Measurements from ENCODE around the gene TUBB.

TUBB gene

DNA sequence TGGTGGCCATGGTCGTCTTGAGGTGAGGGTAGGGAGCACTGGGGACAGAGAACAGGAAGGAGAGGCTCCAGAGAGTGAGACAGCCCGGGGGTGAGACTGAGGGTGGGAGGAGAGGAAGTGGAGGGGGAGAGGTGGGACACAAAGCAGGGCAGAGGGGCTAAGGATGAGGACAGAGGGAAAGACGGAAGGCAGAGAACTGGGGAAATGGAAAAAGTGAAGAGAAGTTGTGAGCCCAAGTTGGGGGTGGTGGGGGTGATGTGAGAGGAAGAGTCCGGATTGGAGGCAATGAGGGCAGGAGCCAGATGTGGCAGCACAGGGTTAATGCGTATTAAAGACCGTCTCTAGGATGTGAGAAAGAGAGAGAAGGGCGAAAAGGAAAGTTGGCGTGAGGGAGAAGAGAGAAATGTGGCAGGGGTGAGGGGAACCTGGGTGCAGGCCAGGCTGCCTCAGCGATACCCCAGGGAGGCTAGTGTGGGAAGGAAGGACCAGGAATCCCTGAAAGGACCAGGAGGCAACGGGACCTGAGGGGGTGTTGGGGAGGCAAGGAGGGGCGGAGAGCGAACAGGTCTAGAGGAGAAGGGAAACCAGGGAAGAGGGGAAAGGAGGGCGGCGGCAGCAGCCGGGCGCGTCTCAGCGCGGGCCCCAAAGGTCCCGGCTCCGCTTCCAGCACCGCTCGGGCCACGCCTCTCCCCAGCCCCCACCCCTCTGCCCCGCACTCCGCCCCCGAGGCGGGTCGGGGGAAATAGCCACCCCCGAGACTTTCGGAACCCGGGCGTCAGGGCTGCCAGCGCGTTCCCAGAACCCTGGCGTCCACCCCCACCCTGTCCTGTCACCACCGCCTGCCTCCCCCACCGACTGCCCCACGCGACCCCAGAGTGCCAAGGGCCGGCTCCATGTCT, 33.9 kb upstream of the TUBB start, which contains the start of gene PPP1R18:
Gene PPP1R18 (minus strand): TSS at position 637 of the 899 bp plus-strand sequence. CDS start 627 bp downstream, at position 10.
- peaks cover 28% of the 10 kb centered on the region for H4K20me1 ChIP-seq (ENCODE audit: insufficient read depth, low read length, poor library complexity, severe bottlenecking)
- no peaks in the 10 kb centered on the region for H3K27me3 ChIP-seq (ENCODE audit: insufficient read depth, low read length, poor library complexity, severe bottlenecking)
- peaks cover 62% of the 10 kb centered on the region for H3K4me1 ChIP-seq (ENCODE audit: insufficient read depth, low read length, poor library complexity, severe bottlenecking)
- H3K36me3 ChIP-seq (ENCODE audit: insufficient read depth, low read length) = no peaks in the 10 kb centered on the region
- peak within 1 kb of the TSS; percentile 97 for H3K4me2 ChIP-seq (ENCODE audit: low read depth, low read length, poor library complexity, severe bottlenecking)
- H2AFZ ChIP-seq (ENCODE audit: low read length) = 0 out of 2 replicates have a peak within 1 kb of the TSS, but pooled peaks have one; percentile 26
- H3K79me2 ChIP-seq (ENCODE audit: insufficient read depth, low read length) = peaks cover 90% of the 10 kb centered on the region
- H3K9ac ChIP-seq (ENCODE audit: low read depth, low read length, poor library complexity, severe bottlenecking) = peak within 1 kb of the TSS; percentile 96
- no peaks in the 10 kb centered on the region for H3K9me3 ChIP-seq (ENCODE audit: insufficient read depth, low read depth, low read length)
- TF ChIP-seq EZH2phosphoT487 (IDR thresholded peaks at IDR 0.05; ENCODE audit: borderline replicate concordance) = no peak
- TF ChIP-seq, protein P1, sequence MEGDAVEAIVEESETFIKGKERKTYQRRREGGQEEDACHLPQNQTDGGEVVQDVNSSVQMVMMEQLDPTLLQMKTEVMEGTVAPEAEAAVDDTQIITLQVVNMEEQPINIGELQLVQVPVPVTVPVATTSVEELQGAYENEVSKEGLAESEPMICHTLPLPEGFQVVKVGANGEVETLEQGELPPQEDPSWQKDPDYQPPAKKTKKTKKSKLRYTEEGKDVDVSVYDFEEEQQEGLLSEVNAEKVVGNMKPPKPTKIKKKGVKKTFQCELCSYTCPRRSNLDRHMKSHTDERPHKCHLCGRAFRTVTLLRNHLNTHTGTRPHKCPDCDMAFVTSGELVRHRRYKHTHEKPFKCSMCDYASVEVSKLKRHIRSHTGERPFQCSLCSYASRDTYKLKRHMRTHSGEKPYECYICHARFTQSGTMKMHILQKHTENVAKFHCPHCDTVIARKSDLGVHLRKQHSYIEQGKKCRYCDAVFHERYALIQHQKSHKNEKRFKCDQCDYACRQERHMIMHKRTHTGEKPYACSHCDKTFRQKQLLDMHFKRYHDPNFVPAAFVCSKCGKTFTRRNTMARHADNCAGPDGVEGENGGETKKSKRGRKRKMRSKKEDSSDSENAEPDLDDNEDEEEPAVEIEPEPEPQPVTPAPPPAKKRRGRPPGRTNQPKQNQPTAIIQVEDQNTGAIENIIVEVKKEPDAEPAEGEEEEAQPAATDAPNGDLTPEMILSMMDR (conservative IDR thresholded peaks at IDR 0.05; ENCODE audit: low read length) = no peak
- peaks cover 5% of the 10 kb centered on the region for H3F3A ChIP-seq (ENCODE audit: low read depth)
- no peaks in the 10 kb centered on the region for H3K9me2 ChIP-seq (replicated peaks; ENCODE audit: low read depth, low read length)
- peak within 1 kb of the TSS; percentile 97 for H3K4me3 ChIP-seq (ENCODE audit: low read length, poor library complexity, severe bottlenecking)

DNA sequence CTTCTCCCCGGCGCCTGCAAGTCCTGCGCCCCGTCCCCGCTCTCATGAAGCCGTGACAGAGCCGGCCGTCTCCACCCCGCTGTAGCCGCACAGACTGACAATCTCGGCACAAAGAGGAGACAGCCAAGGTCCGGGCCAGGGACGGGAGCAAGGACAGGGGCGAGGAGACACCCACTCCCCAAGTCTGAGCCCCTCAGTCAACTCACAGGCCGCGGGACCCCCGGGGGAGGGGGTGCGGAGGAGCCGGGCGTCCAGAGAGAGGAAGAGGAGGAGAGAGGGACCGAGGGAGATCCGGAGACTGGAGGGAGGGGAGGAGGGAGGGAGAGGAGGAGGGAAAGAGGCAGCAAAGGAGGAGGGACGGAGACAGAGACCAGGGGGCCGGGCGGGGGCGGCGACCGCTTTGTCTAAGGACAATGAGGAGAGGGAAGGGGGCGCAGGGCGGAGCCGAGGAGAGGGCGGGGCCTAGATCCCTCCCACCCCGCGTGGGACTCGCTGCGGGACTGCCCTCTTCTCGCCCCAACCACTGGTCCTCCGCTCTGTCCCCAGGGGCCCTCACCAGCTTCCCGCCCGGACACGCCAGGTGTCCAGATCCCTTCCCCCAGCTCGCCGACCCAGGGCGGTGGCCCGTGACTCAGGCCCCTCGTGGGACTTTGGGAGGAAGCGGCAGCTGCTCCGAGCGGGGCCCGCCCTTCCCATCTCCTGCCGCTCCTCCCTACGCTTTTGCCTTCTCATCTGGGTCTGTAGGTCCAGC, 33.1 kb upstream of the TUBB start:
- H4K20me1 ChIP-seq (ENCODE audit: insufficient read depth, low read length, poor library complexity, severe bottlenecking) = peaks cover 20% of the 10 kb centered on the region
- peak overlapping the region; percentile 97 for H3K4me3 ChIP-seq (ENCODE audit: low read length, poor library complexity, severe bottlenecking)
- H3K9ac ChIP-seq (ENCODE audit: low read depth, low read length, poor library complexity, severe bottlenecking) = peak overlapping the region; percentile 96
- no peaks in the 10 kb centered on the region for H3K27me3 ChIP-seq (ENCODE audit: insufficient read depth, low read length, poor library complexity, severe bottlenecking)
- no peaks in the 10 kb centered on the region for H3K9me2 ChIP-seq (replicated peaks; ENCODE audit: low read depth, low read length)
- peaks cover 58% of the 10 kb centered on the region for H3K4me1 ChIP-seq (ENCODE audit: insufficient read depth, low read length, poor library complexity, severe bottlenecking)
- H3K79me2 ChIP-seq (ENCODE audit: insufficient read depth, low read length) = peaks cover 81% of the 10 kb centered on the region
- H3K36me3 ChIP-seq (ENCODE audit: insufficient read depth, low read length) = no peaks in the 10 kb centered on the region
- H3F3A ChIP-seq (ENCODE audit: low read depth) = peaks cover 5% of the 10 kb centered on the region
- TF ChIP-seq EZH2phosphoT487 (IDR thresholded peaks at IDR 0.05; ENCODE audit: borderline replicate concordance) = no peak
- TF ChIP-seq, protein P1 (conservative IDR thresholded peaks at IDR 0.05; ENCODE audit: low read length) = no peak
- peak overlapping the region; percentile 97 for H3K4me2 ChIP-seq (ENCODE audit: low read depth, low read length, poor library complexity, severe bottlenecking)
- H3K9me3 ChIP-seq (ENCODE audit: insufficient read depth, low read depth, low read length) = no peaks in the 10 kb centered on the region
- 0 out of 2 replicates have a peak overlapping the region, but pooled peaks have one; percentile 26 for H2AFZ ChIP-seq (ENCODE audit: low read length)

DNA sequence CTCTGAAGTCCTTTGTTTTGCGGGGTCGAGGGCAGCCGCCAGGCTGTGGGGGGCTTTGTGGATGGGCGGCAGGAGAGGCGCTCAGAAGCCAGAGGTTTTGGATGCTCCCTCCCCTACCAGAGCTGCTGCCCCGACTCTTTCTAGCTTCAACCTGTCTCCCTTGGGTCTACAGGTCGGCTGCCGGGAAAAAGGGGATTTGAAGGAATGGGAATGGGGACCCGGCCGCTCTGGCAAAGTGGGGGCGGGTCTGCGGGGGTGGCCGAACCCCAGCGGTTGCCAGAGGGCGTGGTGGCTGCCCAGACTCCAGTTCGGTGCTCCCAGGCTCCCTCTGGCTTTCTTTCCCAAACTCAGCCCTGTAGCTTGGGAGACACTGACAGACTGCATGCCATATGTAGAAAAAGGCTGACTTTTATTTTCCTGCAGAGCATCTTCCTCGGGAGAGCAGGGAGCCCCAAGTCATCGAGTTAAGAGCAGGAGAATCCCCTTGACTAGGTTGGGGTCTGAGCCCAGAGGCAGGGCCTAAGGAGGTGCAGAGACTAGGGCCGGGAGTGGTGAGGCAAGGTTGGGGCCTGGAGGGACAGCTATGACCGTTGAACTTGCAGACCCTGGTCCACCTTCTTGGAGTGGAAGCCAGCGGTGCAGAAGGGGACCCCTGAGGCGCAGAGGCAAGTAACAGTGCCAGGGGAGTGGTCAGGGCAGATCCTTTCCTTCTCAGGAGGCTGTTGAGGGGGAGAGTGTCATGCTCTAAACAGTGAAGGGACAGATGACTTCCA, 32.3 kb upstream of the TUBB start:
- peaks cover 54% of the 10 kb centered on the region for H3K4me1 ChIP-seq (ENCODE audit: insufficient read depth, low read length, poor library complexity, severe bottlenecking)
- H3K9ac ChIP-seq (ENCODE audit: low read depth, low read length, poor library complexity, severe bottlenecking) = peak overlapping the region; percentile 96
- no peaks in the 10 kb centered on the region for H3K27me3 ChIP-seq (ENCODE audit: insufficient read depth, low read length, poor library complexity, severe bottlenecking)
- H3F3A ChIP-seq (ENCODE audit: low read depth) = peaks cover 4% of the 10 kb centered on the region
- H4K20me1 ChIP-seq (ENCODE audit: insufficient read depth, low read length, poor library complexity, severe bottlenecking) = peaks cover 17% of the 10 kb centered on the region
- peak overlapping the region; percentile 97 for H3K4me3 ChIP-seq (ENCODE audit: low read length, poor library complexity, severe bottlenecking)
- 0 out of 2 replicates have a peak overlapping the region, but pooled peaks have one; percentile 26 for H2AFZ ChIP-seq (ENCODE audit: low read length)
- peak overlapping the region; percentile 97 for H3K4me2 ChIP-seq (ENCODE audit: low read depth, low read length, poor library complexity, severe bottlenecking)
- H3K9me3 ChIP-seq (ENCODE audit: insufficient read depth, low read depth, low read length) = no peaks in the 10 kb centered on the region
- TF ChIP-seq, protein P1 (conservative IDR thresholded peaks at IDR 0.05; ENCODE audit: low read length) = no peak
- no peak for TF ChIP-seq EZH2phosphoT487 (IDR thresholded peaks at IDR 0.05; ENCODE audit: borderline replicate concordance)
- no peaks in the 10 kb centered on the region for H3K36me3 ChIP-seq (ENCODE audit: insufficient read depth, low read length)
- H3K9me2 ChIP-seq (replicated peaks; ENCODE audit: low read depth, low read length) = no peaks in the 10 kb centered on the region
- peaks cover 77% of the 10 kb centered on the region for H3K79me2 ChIP-seq (ENCODE audit: insufficient read depth, low read length)

Measured in Loucy (cell line).